HEK293 (cell line): Measurements from ENCODE around the gene KLHL11.

ENCODE experiments used
- KLF1 ChIP-seq: fragments of 450-650 bp; formaldehyde crosslinking; IDR thresholded peaks from 2 replicates; pipeline ENCODE4 v1.5.1; 2016; ENCODE audit warnings: missing biosample characterization, missing genetic modification characterization
- KLF10 ChIP-seq: fragments of 450-650 bp; IDR thresholded peaks from 2 replicates; pipeline ENCODE4 v1.5.1; 2018; ENCODE audit warnings: missing biosample characterization, mild to moderate bottlenecking, missing genetic modification characterization
- MEIS1 ChIP-seq: sonication (generic); formaldehyde crosslinking; IDR thresholded peaks from 2 replicates; pipeline ENCODE4 v1.8.1; 2022; ENCODE audit warnings: missing genetic modification reagents, mild to moderate bottlenecking, borderline replicate concordance
- OSR2 ChIP-seq: fragments of 450-650 bp; formaldehyde crosslinking; IDR thresholded peaks from 2 replicates; pipeline ENCODE4 v1.5.1; 2016; ENCODE audit warnings: missing biosample characterization, missing genetic modification characterization
- REPIN1 ChIP-seq: fragments of 450-650 bp; formaldehyde crosslinking; IDR thresholded peaks from 2 replicates; pipeline ENCODE4 v1.5.1; 2017; ENCODE audit warnings: missing biosample characterization, missing genetic modification characterization, low read depth
- SCRT2 ChIP-seq: fragments of 450-650 bp; formaldehyde crosslinking; IDR thresholded peaks from 2 replicates; pipeline ENCODE4 v1.5.1; 2016; ENCODE audit warnings: missing biosample characterization, missing genetic modification characterization
- TCF7L2 ChIP-seq: IDR thresholded peaks from 2 replicates; pipeline ENCODE4 v1.6.1; 2011; ENCODE audit warnings: low read depth, mild to moderate bottlenecking, inconsistent platforms, low read length, moderate library complexity, borderline replicate concordance
- TRIM28 ChIP-seq: IDR thresholded peaks from 2 replicates; pipeline ENCODE4 v1.6.1; 2011; ENCODE audit warnings: low read length, control low read depth, borderline replicate concordance
- ZBTB44 ChIP-seq: fragments of 450-650 bp; IDR thresholded peaks from 2 replicates; pipeline ENCODE4 v1.5.1; 2018; ENCODE audit warnings: missing biosample characterization, mild to moderate bottlenecking, missing genetic modification characterization
- ZBTB6 ChIP-seq: fragments of 450-650 bp; formaldehyde crosslinking; IDR thresholded peaks from 2 replicates; pipeline ENCODE4 v1.5.1; 2017; ENCODE audit warnings: missing biosample characterization, missing genetic modification characterization
- ZFP37 ChIP-seq: fragments of 450-650 bp; formaldehyde crosslinking; IDR thresholded peaks from 2 replicates; pipeline ENCODE4 v1.5.1; 2016; ENCODE audit warnings: missing biosample characterization, missing genetic modification characterization
- ZIC2 ChIP-seq: fragments of 450-650 bp; formaldehyde crosslinking; IDR thresholded peaks from 2 replicates; pipeline ENCODE4 v1.5.1; 2016; ENCODE audit warnings: missing biosample characterization, missing genetic modification characterization
- ZNF114 ChIP-seq: fragments of 450-650 bp; formaldehyde crosslinking; IDR thresholded peaks from 2 replicates; pipeline ENCODE4 v1.5.0; 2017; ENCODE audit warnings: missing biosample characterization, missing genetic modification characterization
- ZNF138 ChIP-seq: fragments of 450-650 bp; formaldehyde crosslinking; IDR thresholded peaks from 2 replicates; pipeline ENCODE4 v1.5.1; 2016; ENCODE audit warnings: missing biosample characterization, missing genetic modification characterization, borderline replicate concordance
- ZNF140 ChIP-seq: fragments of 450-650 bp; formaldehyde crosslinking; IDR thresholded peaks from 2 replicates; pipeline ENCODE4 v1.5.1; 2016; ENCODE audit warnings: missing biosample characterization, missing genetic modification characterization
- ZNF146 ChIP-seq: fragments of 450-650 bp; formaldehyde crosslinking; IDR thresholded peaks from 2 replicates; pipeline ENCODE4 v1.5.1; 2016; ENCODE audit warnings: missing biosample characterization, missing genetic modification characterization
- ZNF280C ChIP-seq: fragments of 450-650 bp; formaldehyde crosslinking; IDR thresholded peaks from 2 replicates; pipeline ENCODE4 v1.5.1; 2016; ENCODE audit warnings: missing biosample characterization, missing genetic modification characterization
- ZNF324 ChIP-seq: fragments of 450-650 bp; formaldehyde crosslinking; IDR thresholded peaks from 2 replicates; pipeline ENCODE4 v1.5.1; 2016; ENCODE audit warnings: missing biosample characterization, missing genetic modification characterization
- ZNF433 ChIP-seq: fragments of 450-650 bp; formaldehyde crosslinking; IDR thresholded peaks from 2 replicates; pipeline ENCODE4 v1.5.1; 2016; ENCODE audit warnings: missing biosample characterization, missing genetic modification characterization, low read depth
- ZNF501 ChIP-seq: fragments of 450-650 bp; formaldehyde crosslinking; IDR thresholded peaks from 2 replicates; pipeline ENCODE4 v1.5.1; 2016; ENCODE audit warnings: missing biosample characterization, missing genetic modification characterization
- ZNF513 ChIP-seq: fragments of 450-650 bp; IDR thresholded peaks from 2 replicates; pipeline ENCODE4 v1.5.1; 2018; ENCODE audit warnings: missing biosample characterization, missing genetic modification characterization
- ZNF558 ChIP-seq: fragments of 450-650 bp; formaldehyde crosslinking; IDR thresholded peaks from 2 replicates; pipeline ENCODE4 v1.5.1; 2016; ENCODE audit warnings: missing biosample characterization, missing genetic modification characterization
- ZNF645 ChIP-seq: fragments of 450-650 bp; formaldehyde crosslinking; IDR thresholded peaks from 2 replicates; pipeline ENCODE4; 2016; ENCODE audit warnings: missing biosample characterization, missing genetic modification characterization
- ZNF660 ChIP-seq: fragments of 450-650 bp; IDR thresholded peaks from 2 replicates; pipeline ENCODE4 v1.5.1; 2018; ENCODE audit warnings: missing biosample characterization, mild to moderate bottlenecking, missing genetic modification characterization
- ZNF76 ChIP-seq: fragments of 450-650 bp; formaldehyde crosslinking; IDR thresholded peaks from 2 replicates; pipeline ENCODE4; 2016; ENCODE audit warnings: low read depth, missing biosample characterization, missing genetic modification characterization, borderline replicate concordance
- TF ChIP-seq, protein P1 (sequence below): fragments of 450-650 bp; formaldehyde crosslinking; IDR thresholded peaks from 2 replicates; pipeline ENCODE4 v1.5.1; 2016; ENCODE audit warnings: missing biosample characterization, missing genetic modification characterization
- TF ChIP-seq, protein P2 (sequence below): fragments of 450-650 bp; formaldehyde crosslinking; IDR thresholded peaks from 2 replicates; pipeline ENCODE4 v1.5.1; 2016; ENCODE audit warnings: missing biosample characterization, missing genetic modification characterization
- TF ChIP-seq, protein P3 (sequence below): fragments of 450-650 bp; formaldehyde crosslinking; IDR thresholded peaks from 2 replicates; pipeline ENCODE4 v1.5.1; 2016; ENCODE audit warnings: missing biosample characterization, missing genetic modification characterization

KLHL11 gene

DNA sequence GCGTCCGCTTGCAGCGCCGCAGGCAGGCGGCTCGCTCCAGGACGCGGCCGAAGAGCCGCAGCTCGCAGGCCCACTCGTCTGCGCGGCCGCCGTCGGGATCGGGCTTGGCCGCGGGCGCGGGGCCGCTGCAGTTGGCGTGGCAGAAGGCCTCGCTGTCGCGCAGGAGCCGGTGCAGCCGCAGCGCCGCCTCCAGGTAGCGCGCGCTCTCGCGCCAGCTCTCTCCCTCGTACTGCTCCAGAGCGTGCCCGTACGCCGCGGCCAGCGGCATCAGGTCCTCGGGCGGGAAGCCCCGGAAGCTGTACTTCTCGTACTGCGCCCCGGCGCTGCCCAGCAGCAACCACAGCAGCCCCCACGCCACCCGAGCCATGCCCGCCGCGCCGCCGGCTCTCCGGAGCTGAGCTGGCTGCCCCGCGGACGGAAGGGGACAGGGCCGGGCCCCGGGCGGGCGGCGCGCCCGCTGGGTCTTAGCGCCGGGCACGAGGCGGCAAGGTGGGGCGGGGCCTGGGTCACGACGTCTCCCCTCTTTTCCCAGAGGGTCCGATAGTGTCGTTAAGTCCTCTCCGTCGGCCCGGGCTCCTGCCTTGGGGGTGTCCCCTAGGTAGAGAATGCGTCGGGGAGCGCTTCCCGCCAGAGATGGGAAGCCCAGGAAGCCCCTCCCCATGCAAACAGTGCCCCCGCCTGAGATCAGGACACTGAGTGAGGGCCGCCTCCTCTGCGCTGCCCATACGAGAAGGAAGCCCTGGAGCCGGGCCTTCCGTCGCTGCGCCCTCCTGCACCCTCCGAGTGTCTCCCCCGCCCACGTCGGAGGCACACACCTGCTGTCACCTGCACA lies 53.5 kb downstream of the KLHL11 start, which contains the start of gene P3H4 (continued):
- TF ChIP-seq TCF7L2 (no peak), KLF1 (tag by site-specific recombination) (no peak; the same call in 1 of the 2 replicates), KLF10 (tag by site-specific recombination) (peak; percentile 69), MEIS1 (no peak), SCRT2 (tag by site-specific recombination) (no peak), ZBTB44 (tag by site-specific recombination) (peak; percentile 48; the same call in 1 of the 2 replicates), TRIM28 (no peak; the same call in 1 of the 2 replicates), REPIN1 (no peak), ZNF280C (tag by site-specific recombination) (no peak), ZNF138 (no peak), ZIC2 (tag by site-specific recombination) (no peak; the same call in 1 of the 2 replicates), ZNF140 (tag by site-specific recombination) (no peak), ZNF645 (tag by site-specific recombination) (no peak), ZNF501 (tag by site-specific recombination) (no peak; the same call in 1 of the 2 replicates), ZNF513 (no peak), ZNF660 (tag by site-specific recombination) (peak; percentile 89), ZNF324 (tag by site-specific recombination) (no peak), ZBTB6 (tag by site-specific recombination) (peak; percentile 85), ZNF114 (tag by site-specific recombination) (no peak), ZFP37 (tag by site-specific recombination) (no peak), ZNF558 (tag by site-specific recombination) (no peak), ZNF76 (tag by site-specific recombination) (no peak; the same call in 1 of the 2 replicates), ZNF146 (tag by site-specific recombination) (peak; percentile 46; the same call in 1 of the 2 replicates), ZNF433 (tag by site-specific recombination) (no peak), OSR2 (no peak)
- TF ChIP-seq, protein P1, sequence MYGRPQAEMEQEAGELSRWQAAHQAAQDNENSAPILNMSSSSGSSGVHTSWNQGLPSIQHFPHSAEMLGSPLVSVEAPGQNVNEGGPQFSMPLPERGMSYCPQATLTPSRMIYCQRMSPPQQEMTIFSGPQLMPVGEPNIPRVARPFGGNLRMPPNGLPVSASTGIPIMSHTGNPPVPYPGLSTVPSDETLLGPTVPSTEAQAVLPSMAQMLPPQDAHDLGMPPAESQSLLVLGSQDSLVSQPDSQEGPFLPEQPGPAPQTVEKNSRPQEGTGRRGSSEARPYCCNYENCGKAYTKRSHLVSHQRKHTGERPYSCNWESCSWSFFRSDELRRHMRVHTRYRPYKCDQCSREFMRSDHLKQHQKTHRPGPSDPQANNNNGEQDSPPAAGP (tag by site-specific recombination): no peak; the same call in 1 of the 2 replicates
- TF ChIP-seq, protein P2, sequence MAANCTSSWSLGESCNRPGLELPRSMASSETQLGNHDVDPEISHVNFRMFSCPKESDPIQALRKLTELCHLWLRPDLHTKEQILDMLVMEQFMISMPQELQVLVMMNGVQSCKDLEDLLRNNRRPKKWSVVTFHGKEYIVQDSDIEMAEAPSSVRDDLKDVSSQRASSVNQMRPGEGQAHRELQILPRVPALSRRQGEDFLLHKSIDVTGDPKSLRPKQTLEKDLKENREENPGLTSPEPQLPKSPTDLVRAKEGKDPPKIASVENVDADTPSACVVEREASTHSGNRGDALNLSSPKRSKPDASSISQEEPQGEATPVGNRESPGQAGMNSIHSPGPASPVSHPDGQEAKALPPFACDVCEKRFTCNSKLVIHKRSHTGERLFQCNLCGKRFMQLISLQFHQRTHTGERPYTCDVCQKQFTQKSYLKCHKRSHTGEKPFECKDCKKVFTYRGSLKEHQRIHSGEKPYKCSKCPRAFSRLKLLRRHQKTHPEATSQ (tag by site-specific recombination): no peak
- TF ChIP-seq, protein P3, sequence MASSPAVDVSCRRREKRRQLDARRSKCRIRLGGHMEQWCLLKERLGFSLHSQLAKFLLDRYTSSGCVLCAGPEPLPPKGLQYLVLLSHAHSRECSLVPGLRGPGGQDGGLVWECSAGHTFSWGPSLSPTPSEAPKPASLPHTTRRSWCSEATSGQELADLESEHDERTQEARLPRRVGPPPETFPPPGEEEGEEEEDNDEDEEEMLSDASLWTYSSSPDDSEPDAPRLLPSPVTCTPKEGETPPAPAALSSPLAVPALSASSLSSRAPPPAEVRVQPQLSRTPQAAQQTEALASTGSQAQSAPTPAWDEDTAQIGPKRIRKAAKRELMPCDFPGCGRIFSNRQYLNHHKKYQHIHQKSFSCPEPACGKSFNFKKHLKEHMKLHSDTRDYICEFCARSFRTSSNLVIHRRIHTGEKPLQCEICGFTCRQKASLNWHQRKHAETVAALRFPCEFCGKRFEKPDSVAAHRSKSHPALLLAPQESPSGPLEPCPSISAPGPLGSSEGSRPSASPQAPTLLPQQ (tag by site-specific recombination): no peak
